Measurements from ENCODE around the gene CKLF.

DNA sequence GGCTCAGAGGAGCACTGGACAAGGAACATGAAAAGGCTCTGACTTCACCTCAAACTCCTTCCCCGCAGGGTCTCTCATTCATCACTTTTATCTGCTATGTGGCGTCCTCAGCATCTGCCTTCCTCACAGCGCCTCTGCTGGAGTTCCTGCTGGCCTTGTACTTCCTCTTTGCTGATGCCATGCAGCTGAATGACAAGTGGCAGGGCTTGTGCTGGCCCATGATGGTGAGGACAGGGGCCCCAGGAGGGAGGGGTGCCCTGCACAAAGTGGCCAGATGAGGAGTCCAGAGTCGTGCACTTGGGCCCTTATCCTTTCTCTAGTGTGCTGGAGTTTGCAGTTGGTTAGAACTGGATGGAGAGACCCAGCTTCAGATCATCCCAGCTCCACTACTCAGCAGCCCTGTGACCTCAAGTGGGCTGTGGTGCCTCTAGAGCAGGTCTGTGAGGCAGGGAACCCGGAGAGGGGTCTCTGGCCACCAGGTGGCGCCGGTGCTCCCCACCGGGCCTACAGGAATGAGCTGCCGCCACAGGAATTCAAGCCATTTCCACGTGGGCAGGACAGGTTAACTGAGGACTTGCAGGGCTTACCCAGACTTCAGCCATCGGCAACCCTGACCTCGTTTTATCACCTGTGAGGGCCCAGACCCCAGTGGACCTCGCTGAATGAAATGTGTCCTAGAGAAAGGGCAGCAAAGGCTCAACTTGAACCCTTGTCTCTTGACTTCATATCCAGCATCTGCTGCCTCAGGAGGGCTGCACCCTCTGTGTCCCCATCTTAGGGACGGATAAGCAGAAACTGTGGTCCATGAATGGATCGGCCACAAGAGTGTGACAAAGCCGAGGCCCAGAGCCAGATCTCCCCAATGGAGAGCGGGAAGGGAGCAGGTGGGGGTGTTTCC, 56.1 kb downstream of the CKLF start:
- TF ChIP-seq, protein P1, sequence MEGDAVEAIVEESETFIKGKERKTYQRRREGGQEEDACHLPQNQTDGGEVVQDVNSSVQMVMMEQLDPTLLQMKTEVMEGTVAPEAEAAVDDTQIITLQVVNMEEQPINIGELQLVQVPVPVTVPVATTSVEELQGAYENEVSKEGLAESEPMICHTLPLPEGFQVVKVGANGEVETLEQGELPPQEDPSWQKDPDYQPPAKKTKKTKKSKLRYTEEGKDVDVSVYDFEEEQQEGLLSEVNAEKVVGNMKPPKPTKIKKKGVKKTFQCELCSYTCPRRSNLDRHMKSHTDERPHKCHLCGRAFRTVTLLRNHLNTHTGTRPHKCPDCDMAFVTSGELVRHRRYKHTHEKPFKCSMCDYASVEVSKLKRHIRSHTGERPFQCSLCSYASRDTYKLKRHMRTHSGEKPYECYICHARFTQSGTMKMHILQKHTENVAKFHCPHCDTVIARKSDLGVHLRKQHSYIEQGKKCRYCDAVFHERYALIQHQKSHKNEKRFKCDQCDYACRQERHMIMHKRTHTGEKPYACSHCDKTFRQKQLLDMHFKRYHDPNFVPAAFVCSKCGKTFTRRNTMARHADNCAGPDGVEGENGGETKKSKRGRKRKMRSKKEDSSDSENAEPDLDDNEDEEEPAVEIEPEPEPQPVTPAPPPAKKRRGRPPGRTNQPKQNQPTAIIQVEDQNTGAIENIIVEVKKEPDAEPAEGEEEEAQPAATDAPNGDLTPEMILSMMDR (IDR thresholded peaks at IDR 0.05) = peak; percentile 78 to 90 (median 86)
- no peak for TF ChIP-seq POLR2A (IDR thresholded peaks at IDR 0.05)
- peak in 1 of 2 donors; percentile 18 for TF ChIP-seq POLR2AphosphoS5 (IDR thresholded peaks at IDR 0.05)
